HepG2 (cell line): ENCODE results near the gene SLC51B. TPM values are rescaled to one million over a fixed set of nuclear protein-coding genes. Genes with fewer than 3 reads are reported as not detected.

Experiments used
- ATAC-seq: fragments of 200-7000 bp; cut with Tn5 transposase; 3 replicates; pipeline ENCODE4 v1.9.1; 2020; ENCODE audit warnings: mild to moderate bottlenecking, moderate library complexity
- BruUV-seq: library from RNA; stranded (reverse); fragments of 400-500 nt; replicated peaks from 2 replicates; lab custom pipeline; 2021; lab: Mats Ljungman, UMichigan
- CTCF ChIA-PET: fragments of 300-600 bp; formaldehyde crosslinking; extraction: SDS; loops from one replicate; lab custom pipeline; 2021; ENCODE audit warnings: low total read pairs, inconsistent platforms, low intra/inter-chr PET ratio; lab: Yijun Ruan, JAX
- POLR2A ChIA-PET: fragments of 350-600 bp; sonication (Branson Sonifier 250); formaldehyde crosslinking; loops from one replicate; lab custom pipeline; 2020; ENCODE audit warnings: antibody characterized with exemption, inconsistent platforms; lab: Yijun Ruan, JAX
- DNase-seq: peaks from one replicate; pipeline ENCODE4 v3.0.0-alpha.2; 2015; ENCODE audit warnings: low spot score
- FAIRE-seq: peaks from 3 replicates; lab custom pipeline; 2011; peaks lifted over from hg19 to GRCh38; lab: Jason Lieb, UNC
- H2AFZ ChIP-seq: one replicate; pipeline ENCODE4 v1.6.1; 2011; ENCODE audit warnings: low read length, inconsistent platforms
- H3K27ac ChIP-seq: fragments of 300-600 bp; 3 replicates; pipeline ENCODE4 v1.8.0; 2011; ENCODE audit warnings: mixed run types, mild to moderate bottlenecking, mixed read lengths, low read length, inconsistent platforms; ENCODE audit not compliant: insufficient read depth; ENCODE audit errors: extremely low read length
- H3K27me3 ChIP-seq, 2 experiments: fragments of 200-600 bp in 1 of 2; 2 replicates in 1 of 2; 3 replicates in 1 of 2; pipeline versions ENCODE4 v1.6.0 to v1.8.0; 2011; ENCODE audit warnings: low read length in 2 of 2, mild to moderate bottlenecking in 2 of 2, moderate library complexity in 2 of 2, inconsistent platforms in 1 of 2; ENCODE audit not compliant: insufficient read depth in 2 of 2, control insufficient read depth in 1 of 2
- H3K36me3 ChIP-seq, 2 experiments: fragments of 200-600 bp in 1 of 2; replicated peaks in 1 of 2; 2 replicates in 1 of 2; 3 replicates in 1 of 2; pipeline versions ENCODE4 v1.5.1 to v1.8.0; 2011; ENCODE audit warnings: low read length in 2 of 2, inconsistent platforms in 1 of 2; ENCODE audit not compliant: insufficient read depth in 2 of 2, control insufficient read depth in 1 of 2
- H3K4me1 ChIP-seq: 2 replicates; pipeline ENCODE4 v1.5.1; 2012; ENCODE audit warnings: low read length, inconsistent platforms; ENCODE audit not compliant: insufficient read depth
- H3K4me2 ChIP-seq: 2 replicates; pipeline ENCODE4 v1.6.0; 2011; ENCODE audit warnings: low read depth, low read length, inconsistent platforms
- H3K4me3 ChIP-seq, 3 experiments: fragments of 200-600 bp in 1 of 3; sonication (generic), shearing (Covaris generic) in 1 of 3; replicated peaks in 1 of 3; 2 replicates each; pipeline ENCODE4 v1.5.1; 2011 to 2016; ENCODE audit warnings: low read length in 3 of 3, inconsistent platforms in 2 of 3, low read depth in 2 of 3, mild to moderate bottlenecking in 2 of 3, control low read depth in 1 of 3, mixed read lengths in 1 of 3; ENCODE audit not compliant: insufficient read depth in 1 of 3
- H3K79me2 ChIP-seq: one replicate; pipeline ENCODE4 v1.6.1; 2011; ENCODE audit warnings: low read length, inconsistent platforms; ENCODE audit not compliant: insufficient read depth
- H3K9ac ChIP-seq: 2 replicates; pipeline ENCODE4 v1.6.0; 2011; ENCODE audit warnings: mild to moderate bottlenecking, low read depth, low read length, inconsistent platforms; ENCODE audit not compliant: insufficient read depth
- H3K9me3 ChIP-seq: 2 replicates; pipeline ENCODE4 v1.5.1; 2012; ENCODE audit warnings: mild to moderate bottlenecking, low read length
- H4K20me1 ChIP-seq: 2 replicates; pipeline ENCODE4 v1.6.0; 2011; ENCODE audit warnings: inconsistent platforms, mild to moderate bottlenecking, low read length, moderate library complexity; ENCODE audit not compliant: insufficient read depth
- HOXA9 ChIP-seq: sonication (generic); formaldehyde crosslinking; IDR thresholded peaks from 2 replicates; pipeline ENCODE4 v1.8.1; 2022; ENCODE audit warnings: missing genetic modification reagents, mild to moderate bottlenecking, moderate library complexity, borderline replicate concordance
- WGBS: methylation state at CpG from one replicate; pipeline ENCODE4 v1.1.6; 2017; ENCODE audit warnings: low lambda C conversion rate; 5-methylcytosine and 5-hydroxymethylcytosine counted together
- in situ Hi-C: cut with HindIII; loops from 2 replicates; pipeline ENCODE4 v1.10.0; 2017; ENCODE audit warnings: low pct_unique_long_range_greater_than_20kb; ENCODE audit not compliant: extremely low pct_ligation_motif_present
- intact Hi-C: fragments of 100-400 bp; cut with micrococcal nuclease; formaldehyde crosslinking; loops from one replicate; pipeline ENCODE4 v1.10.0; 2022; ENCODE audit not compliant: unreplicated experiment
- polyA plus RNA-seq, 8 experiments: library from polyadenylated mRNA; depleted of rRNA in 3 of 8; stranded (reverse) in 7 of 8; unstranded in 1 of 8; fragments of >200 nt; fragmentation: Illumina TruSeq in 4 of 8; extraction: Trizol in 4 of 8; gene quantifications; 2 replicates each; pipeline versions ENCODE4 v1.2.1 to v1.2.3, GENCODE V29; 2011 to 2016; ENCODE audit warnings: low read depth in 4 of 8, missing spikeins in 1 of 8, mixed read lengths in 1 of 8; ENCODE audit not compliant: insufficient read depth in 1 of 8
- total RNA-seq, 5 experiments: library from RNA; depleted of rRNA; stranded (reverse); fragments of >200 nt; fragmentation: Illumina TruSeq; extraction: Trizol; gene quantifications; 2 replicates each; pipeline ENCODE4 v1.2.3, GENCODE V29; 2016; ENCODE audit warnings: low read depth in 1 of 5
- TF ChIP-seq, protein P1 (sequence below): sonication (generic); formaldehyde crosslinking; IDR thresholded peaks from 2 replicates; pipeline ENCODE4 v1.8.1; 2022; ENCODE audit warnings: low read depth, mild to moderate bottlenecking, missing genetic modification reagents

The SLC51B gene
- total and polyA plus RNA-seq, 2 of the 13 experiments (the other 11 are each of a cell fraction or from before 2014, with no cell fraction given), result 14.9 to 17.1 TPM

DNA sequence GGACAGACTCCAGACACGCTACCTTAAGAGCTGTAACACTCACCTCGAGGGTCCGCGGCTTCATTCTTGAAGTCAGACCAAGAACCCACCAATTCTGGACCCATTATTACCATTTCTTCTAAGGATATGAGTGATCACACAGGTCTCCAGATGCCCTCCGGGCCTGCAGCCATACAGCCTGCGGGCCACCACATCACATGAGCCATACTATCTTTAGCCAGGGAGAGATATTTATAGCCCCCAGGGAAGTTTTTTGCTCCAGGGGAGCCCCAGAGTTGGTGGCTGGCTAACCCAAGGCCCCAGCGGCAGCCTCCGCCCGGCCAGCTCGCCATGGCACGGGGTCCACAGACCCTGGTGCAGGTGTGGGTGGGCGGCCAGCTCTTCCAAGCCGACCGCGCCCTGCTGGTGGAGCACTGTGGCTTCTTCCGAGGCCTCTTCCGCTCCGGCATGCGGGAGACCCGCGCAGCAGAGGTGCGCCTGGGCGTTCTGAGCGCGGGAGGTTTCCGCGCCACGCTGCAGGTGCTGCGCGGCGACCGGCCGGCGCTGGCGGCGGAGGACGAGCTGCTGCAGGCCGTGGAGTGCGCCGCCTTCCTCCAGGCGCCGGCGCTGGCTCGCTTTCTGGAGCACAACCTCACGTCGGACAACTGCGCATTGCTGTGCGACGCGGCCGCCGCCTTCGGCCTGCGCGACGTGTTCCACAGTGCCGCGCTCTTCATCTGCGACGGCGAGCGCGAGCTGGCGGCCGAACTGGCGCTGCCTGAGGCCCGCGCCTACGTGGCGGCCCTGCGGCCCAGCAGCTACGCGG is 31.5 kb downstream of the SLC51B start, which contains the start of gene KBTBD13:
Gene KBTBD13, plus strand, starts transcription at position 261 of the 805 bp plus-strand sequence. Its CDS starts 70 bp downstream, at position 331.
- FAIRE-seq (no peak), ATAC-seq (no peak), DNase-seq (no peak)
- H3K79me2 ChIP-seq, result no peaks in the 10 kb centered on the region
- H3K4me2 ChIP-seq, result no peak within 1 kb of the TSS
- H3K4me1 ChIP-seq, result peaks cover 28% of the 10 kb centered on the region
- ChIA-PET POLR2A (interaction anchor here (1.3 kb wide), 1 partner anchor 12 kb away, joined by 3 read pairs; no protein-coding TSS in a partner anchor), CTCF (no interaction called here)
- H2AFZ ChIP-seq, result no peak within 1 kb of the TSS
- H3K4me3 ChIP-seq, result no peak within 1 kb of the TSS
- WGBS, result 94% methylated on average over 56 of the region's 73 CpGs
- no peak within 1 kb of the TSS for H3K9ac ChIP-seq
- no peaks in the 10 kb centered on the region for H4K20me1 ChIP-seq
- intact Hi-C loops (no loop called here), in situ Hi-C loops (no loop called here)
- BruUV-seq, result no TSS peak
- H3K27ac ChIP-seq, result no peak within 1 kb of the TSS
- peaks cover 0 to 4% of the 10 kb centered on the region in 2 experiments; a peak in 1 of 5 replicates for H3K27me3 ChIP-seq
- H3K9me3 ChIP-seq, result no peaks in the 10 kb centered on the region
- H3K36me3 ChIP-seq, result no peaks in the 10 kb centered on the region
- TF ChIP-seq, protein P1, sequence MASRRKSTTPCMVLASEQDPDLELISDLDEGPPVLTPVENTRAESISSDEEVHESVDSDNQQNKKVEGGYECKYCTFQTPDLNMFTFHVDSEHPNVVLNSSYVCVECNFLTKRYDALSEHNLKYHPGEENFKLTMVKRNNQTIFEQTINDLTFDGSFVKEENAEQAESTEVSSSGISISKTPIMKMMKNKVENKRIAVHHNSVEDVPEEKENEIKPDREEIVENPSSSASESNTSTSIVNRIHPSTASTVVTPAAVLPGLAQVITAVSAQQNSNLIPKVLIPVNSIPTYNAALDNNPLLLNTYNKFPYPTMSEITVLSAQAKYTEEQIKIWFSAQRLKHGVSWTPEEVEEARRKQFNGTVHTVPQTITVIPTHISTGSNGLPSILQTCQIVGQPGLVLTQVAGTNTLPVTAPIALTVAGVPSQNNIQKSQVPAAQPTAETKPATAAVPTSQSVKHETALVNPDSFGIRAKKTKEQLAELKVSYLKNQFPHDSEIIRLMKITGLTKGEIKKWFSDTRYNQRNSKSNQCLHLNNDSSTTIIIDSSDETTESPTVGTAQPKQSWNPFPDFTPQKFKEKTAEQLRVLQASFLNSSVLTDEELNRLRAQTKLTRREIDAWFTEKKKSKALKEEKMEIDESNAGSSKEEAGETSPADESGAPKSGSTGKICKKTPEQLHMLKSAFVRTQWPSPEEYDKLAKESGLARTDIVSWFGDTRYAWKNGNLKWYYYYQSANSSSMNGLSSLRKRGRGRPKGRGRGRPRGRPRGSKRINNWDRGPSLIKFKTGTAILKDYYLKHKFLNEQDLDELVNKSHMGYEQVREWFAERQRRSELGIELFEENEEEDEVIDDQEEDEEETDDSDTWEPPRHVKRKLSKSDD (CRISPR knock-in tag), result peak; percentile 30; the same call in 1 of the 2 replicates
- TF ChIP-seq HOXA9, result no peak
